G401 (cell line): Measurements from ENCODE around the gene SLC7A8. TPM values are rescaled to one million over a fixed set of nuclear protein-coding genes. Genes with fewer than 3 reads are reported as not detected.

ENCODE experiments used
- DNase-seq: peaks from one replicate; pipeline ENCODE4 v3.0.0-alpha.2; 2015; ENCODE audit warnings: low spot score
- in situ Hi-C: cut with HindIII; loops from 2 replicates; pipeline ENCODE4 v1.10.0; 2016; ENCODE audit warnings: low sequenced_read_pairs, mixed read lengths
- total RNA-seq: library from RNA; depleted of rRNA; stranded (reverse); fragments of >200 nt; shearing (Covaris generic); gene quantifications from 2 replicates; pipeline ENCODE4 v1.2.3, GENCODE V29; 2014

SLC7A8 gene
- total RNA-seq, 1 experiment from 2014 or later, result 15.9 TPM

DNA sequence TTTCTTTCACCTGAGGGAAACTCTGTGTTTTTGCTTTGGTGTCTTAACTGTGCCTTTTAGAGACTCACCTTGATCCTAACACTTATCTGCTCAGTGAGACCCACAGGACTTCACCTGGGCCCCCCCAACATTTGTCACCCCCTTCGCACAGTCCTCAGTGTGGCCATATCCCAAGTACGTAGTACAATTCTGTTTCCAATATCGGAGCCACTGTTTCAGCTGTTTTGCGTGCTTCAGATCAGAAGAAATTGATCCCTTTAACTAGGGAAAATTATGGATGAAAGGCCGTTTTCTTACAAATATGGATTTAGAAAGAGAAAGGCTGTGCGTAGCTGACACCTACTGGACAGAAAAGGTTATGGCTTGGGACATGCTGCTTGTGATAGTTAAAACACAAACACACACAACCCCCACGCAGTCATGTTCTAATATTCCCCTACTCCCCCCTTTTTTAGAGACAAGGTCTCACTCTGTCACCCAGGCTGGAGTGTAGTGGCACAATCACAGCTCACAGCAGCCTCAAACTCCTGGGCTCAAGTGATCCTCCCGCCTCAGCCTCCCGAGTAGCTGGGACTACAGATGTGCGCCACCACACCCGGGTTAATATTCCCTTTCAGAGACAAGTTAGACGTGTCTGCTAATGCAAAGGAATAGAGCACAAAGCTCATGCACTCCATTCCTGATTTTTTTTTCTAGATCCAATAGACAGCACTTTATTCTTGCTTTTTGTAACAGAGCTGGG is 3.6 kb upstream of the SLC7A8 start:
- peak; percentile 85 for DNase-seq
- in situ Hi-C loops, result no loop called here

DNA sequence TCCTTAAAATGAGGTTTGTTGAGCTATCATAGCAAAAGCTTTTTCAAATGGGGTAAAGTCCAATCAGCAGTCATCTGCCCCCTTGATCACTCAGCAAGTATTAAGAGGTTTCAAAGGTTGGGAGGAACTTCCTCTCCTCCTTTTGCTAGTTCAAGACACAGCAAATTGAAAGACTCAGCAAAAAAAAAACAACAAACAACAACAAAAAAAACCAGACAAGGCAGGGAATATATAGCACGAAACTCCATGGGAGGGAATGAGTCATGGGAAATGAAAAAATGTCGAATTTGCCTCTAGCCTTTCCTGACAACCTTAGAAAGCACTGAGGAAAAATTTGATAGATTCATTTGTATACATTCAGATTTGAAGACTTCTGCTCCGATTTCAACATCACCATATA is 1.6 kb upstream of the SLC7A8 start:
- in situ Hi-C loops, result no loop called here
- DNase-seq, result no peak

DNA sequence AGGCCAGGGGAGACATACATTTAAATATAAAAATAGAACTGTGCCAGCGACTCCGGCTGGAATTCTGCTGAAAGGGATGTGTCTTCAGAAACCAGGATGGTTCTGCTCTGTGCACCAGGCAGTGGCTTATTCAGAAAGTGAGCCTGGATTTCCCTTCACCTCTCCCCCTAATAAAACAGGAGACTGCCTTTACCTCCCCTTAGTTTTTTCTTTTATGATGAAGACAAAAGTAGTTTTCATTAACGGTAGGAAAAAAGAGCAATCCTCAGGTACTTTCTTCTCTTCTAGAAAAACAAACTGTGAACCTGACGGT is 346 bp downstream of the SLC7A8 start:
- in situ Hi-C loops, result no loop called here

DNA sequence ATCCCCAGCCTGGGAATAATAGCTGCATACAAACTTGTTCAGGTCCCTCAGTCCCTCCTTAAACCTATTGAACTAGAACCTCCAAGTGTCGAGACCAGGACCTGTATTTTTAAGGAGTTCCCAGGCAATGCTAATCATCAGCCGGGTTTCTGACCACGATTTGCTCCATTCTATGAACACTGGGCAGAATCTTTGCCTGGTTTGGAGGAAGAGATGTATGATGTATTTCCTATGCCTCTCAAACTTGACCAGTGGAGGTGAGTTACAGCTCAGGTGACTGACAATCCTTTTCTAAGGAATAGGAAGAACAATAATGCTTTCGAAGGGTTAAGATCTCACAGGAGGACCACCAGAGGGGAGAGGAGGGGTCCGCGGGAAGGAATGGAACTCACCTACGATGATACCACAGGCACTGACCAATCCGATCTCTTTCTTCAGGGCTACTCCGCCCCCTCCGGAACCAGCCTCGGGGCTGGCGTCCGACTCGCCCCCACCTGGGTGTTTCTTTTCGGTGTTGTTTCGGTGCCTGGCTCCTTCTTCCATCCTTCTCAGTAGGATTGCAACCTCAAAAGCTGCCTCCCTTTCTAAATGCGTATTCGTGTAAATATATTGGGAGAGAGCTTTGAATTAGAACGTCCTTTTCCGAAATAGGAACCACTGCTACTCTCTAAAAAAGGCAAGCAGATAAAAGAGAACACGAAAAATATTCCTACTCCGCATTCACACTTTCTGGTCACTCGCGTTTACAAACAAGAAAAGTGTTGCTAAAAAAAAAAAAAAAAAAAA is 895 bp downstream of the SLC7A8 start:
- in situ Hi-C loops, result no loop called here
- peak; percentile 94 for DNase-seq

More for the DNA sequence above, 346 bp downstream of the SLC7A8 start:
- peak; percentile 64 for DNase-seq

DNA sequence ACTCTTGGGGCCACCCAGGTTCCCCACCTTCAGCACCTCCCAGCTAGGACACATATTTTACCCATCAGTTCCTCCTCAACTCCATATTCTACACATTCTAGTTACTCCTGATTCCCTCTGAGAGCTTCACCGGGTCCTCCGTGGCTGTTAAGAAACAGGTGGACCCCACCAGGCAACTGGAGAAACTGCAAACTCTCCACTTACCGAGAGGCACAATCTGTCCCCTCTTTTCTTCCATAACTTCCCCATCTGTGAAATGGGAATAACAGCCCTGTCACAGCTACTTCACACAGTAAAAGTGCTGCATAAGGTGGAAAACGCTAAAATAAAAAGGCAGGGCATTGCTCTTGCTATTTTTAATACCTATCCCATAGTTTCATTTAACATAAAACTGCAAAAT is 1.5 kb downstream of the SLC7A8 start:
- in situ Hi-C loops, result no loop called here
- DNase-seq, result no peak

DNA sequence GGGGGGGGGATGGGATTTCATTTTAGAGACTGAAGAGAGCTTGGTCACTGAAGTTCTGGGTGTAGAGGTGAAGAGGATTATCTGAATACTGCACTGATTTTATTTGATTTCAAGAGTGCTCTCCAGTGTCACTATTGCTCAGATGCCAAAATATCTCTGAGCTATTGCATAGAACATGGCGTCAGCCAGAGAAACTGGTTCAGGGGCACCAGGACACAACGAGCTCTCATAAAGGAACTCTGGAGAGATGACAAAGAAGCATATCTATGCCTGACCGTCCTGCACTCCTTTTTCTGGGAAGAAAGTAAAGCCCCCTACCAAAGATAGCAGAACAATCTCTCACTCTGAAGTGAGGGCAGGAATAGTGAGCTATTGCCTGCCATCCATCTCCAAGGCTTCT is 2.0 kb downstream of the SLC7A8 start:
- in situ Hi-C loops, result no loop called here

DNA sequence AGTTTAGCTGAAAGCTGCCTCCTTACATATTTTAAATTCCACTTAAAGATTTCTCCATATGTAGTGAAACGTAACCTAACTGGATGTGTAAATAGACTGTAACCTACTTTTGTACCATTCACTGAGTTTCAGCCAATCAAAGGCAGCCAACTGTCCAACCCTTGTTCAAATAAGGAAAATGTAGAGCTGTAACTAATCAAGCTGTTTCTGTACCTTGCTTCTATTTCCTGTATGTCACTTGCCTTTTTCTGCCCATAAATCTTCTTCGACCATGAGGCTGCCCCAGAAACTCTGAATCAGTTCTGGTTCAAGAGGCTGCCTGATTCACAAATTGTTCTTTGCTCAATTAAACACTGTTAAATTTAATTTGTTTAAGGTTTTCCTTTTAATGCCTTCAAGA is 6.3 kb downstream of the SLC7A8 start:
- in situ Hi-C loops, result no loop called here
- peak; percentile 75 for DNase-seq

More for the DNA sequence above, 2.0 kb downstream of the SLC7A8 start:
- DNase-seq, result peak; percentile 65

DNA sequence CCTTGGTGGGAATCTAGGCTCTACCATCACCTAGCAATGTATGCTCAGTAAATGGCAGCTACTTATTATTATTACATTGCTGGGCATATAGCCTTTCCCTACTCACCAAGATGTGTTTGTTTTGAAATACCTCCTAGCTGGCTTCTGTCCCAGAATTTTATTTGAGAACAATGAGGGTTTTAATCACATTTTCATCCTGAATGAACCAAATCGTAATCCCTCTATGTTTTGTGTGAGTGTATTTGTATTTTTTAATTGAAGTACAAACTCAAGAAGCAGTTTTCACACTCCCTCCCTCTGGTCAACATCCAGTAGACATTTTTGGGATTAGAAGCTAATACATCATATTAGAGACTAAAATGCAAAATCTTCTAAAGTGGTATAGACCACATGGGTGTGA is 7.6 kb downstream of the SLC7A8 start:
- in situ Hi-C loops, result no loop called here

DNA sequence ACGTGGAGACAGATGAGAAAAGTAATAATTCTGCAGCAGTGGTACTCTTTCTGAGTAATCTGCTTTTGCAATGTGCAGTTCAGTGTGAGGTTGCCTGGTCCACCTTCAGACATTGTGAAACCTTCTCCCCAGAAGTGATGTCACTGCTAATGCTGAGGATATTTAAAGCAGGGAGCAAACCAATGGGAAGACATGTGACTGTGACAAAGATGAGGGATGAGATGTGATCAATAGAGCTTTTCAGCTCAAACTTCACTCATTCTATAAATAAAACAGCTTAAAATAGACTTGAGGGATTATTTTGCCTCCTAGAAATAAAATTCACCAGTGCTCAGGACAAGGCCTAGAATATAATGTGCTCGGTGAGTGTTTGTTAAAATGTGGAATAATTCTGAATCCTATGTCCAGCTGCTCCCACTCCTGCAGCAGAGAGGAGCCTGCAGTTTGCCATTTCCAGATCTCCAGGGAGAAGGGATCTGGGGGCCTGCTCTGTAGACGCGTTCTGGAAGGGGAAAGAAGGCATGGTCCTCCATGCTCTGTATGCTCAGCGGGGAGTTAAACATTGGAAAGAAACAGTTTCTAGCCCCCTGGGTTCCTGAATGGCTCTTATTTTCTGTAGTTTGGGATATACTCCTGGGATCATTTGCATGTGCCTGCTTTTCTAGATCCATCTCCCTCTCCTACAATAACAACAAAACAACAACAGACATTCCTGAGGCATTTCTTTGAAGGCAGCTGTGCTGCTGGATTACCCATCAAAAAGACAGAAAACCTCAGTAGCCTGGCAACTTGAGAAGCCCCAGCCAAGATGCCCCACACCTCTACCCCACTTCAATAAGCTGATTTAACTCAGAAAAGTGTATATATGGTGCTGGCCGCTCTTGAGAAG is 8.9 kb downstream of the SLC7A8 start:
- DNase-seq, result peak; percentile 39
- in situ Hi-C loops, result no loop called here

More for the DNA sequence above, 7.6 kb downstream of the SLC7A8 start:
- DNase-seq, result no peak

DNA sequence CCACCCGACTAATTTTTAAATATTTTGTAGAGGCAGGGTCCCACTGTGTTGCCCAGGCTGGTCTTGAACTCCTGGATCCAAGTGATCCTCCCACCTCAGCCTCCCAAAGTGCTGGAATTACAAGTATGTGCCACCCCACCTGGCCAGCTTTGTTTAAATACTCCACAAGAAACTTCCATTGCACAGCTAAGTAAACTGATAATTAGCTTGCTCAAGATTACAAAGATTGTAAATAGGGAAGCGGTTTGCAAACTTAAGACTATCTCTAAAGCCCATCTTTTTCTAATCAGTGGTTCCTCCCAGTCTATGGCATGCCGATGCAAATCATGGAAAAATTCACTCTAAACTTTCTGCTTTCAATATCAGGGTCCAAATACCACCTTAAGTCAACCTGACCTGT is 9.7 kb downstream of the SLC7A8 start:
- in situ Hi-C loops, result no loop called here
- DNase-seq, result no peak

DNA sequence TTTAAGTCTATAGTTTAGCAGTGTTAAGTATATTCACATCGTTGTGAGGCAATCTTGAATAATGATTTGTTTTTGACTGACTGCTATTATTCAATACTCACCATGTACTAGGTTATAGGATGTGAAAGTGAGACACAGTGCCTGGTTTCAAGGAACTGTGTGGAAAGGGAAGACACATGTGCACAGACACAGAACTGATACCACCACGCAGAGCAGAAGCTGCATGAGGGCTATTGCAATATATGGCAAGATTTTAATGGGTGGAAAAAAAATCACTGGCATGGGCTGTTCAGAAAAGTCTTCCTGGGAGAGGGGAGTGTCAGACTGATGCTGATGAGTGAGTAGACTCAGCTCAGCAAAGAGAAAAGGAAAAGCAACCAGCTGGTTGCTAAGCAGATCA is 10.4 kb downstream of the SLC7A8 start:
- in situ Hi-C loops, result no loop called here
- DNase-seq, result no peak

DNA sequence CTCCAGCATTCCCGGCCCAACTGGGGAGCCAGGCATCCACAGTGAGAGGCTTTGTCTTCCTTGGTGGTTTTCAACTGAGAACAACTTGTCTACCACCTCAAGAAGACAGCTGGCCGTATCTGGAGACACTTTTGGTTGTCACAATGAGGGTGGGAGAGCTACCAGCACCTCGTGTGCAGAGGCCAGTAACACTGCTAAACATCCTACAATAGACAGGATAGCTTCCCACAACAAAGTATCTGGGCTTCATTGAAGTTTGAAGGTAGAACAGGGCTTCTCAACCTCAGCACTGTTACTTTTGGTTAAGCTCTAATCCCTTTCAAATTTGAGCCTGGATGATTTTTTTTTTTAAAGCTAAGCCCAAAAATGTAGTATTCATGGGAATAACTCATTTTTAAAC is 10.9 kb downstream of the SLC7A8 start:
- no peak for DNase-seq
- in situ Hi-C loops, result no loop called here

DNA sequence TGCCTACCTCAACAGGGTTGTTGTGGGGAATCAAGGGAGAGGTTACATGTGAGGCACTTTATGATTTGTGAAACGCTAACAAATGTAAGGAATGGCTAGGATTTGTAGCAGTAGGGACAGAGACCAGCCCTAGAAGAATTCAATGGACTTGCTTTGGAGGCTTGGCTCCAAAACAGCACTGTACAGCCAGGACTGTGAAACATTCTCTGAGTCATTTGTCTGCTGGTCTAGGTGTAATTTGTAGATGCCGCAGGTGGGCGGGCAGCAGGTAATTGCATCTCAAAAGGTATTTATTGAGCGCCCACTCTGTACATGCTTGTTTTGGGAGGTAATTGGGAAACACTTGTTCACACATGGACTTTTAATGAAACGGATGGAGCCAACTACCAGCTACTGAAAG is 11.4 kb downstream of the SLC7A8 start:
- no peak for DNase-seq
- in situ Hi-C loops, result no loop called here

DNA sequence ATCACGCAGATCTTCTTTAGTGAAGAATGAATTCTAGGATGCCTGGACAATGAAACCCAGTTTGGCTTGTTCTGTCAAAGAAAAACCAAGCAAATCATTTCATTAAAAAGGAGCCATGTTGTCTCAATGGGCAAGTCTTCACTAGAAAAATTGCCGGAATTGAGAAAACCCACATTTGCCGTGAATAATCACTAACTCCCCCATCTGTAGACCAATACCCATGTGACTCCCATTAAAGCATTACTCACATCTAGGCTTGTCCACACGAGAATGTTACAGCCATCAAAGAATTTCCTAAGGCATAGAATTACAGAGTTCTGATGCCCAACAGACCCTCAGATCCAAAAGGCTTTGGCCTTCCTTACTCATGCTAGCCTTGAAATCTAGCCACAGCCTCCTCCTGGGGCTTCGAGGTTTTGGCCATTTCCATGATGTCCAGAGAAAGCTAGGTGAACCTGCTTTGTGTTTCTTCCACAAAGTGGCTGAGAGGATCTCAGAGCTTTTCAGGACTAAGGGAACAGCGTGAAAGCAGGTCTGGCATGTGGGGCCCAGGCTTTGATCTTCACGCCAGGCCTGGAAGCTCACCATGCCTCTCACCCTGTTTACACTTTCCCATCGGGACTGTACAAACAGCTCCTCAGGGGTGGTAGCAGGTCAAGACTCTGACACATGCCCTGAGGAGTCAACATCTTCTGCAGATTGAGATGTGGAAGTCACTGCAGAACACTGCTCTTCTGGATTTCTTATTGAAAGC is 12.1 kb downstream of the SLC7A8 start:
- DNase-seq, result no peak

DNA sequence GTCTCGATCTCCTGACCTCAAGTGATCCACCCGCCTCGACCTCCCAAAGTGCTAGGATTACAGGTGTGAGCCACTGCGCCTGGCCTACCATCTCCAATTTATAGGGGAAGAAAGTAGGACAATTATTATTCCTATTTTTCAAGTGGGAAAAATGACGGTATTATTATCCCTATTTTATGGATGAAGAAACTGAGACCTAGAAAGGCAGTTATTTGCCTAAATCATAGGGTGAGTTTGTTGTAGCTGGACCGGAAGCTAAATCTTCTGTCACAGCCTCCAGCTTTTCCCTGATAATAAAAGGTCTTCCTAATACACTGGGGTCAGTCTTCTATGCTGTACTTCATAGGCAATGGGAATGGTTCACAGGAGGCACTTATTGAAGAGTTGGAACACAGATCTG is 13.8 kb downstream of the SLC7A8 start:
- in situ Hi-C loops, result no loop called here
- DNase-seq, result no peak

More for the DNA sequence above, 12.1 kb downstream of the SLC7A8 start:
- in situ Hi-C loops, result no loop called here

DNA sequence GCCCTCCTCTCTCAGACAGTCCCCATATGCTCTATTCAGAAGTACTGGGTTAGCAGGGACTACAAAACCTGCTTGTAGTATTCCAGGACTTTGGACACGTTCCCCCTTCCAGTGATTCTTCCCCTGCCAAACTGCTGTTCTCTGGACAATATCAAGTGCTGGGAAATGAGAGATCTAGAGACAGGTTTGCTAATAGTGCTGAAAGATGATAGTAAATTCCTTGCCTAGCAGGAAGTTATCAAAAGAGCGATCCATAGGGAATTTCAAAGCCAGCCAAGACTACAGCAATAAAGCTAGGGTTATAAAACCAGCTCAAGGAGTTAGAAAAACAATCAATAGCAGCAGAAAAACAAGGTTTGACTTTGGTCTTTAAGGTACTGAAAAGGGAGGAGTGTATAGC is 15.2 kb downstream of the SLC7A8 start:
- no peak for DNase-seq
- in situ Hi-C loops, result no loop called here

DNA sequence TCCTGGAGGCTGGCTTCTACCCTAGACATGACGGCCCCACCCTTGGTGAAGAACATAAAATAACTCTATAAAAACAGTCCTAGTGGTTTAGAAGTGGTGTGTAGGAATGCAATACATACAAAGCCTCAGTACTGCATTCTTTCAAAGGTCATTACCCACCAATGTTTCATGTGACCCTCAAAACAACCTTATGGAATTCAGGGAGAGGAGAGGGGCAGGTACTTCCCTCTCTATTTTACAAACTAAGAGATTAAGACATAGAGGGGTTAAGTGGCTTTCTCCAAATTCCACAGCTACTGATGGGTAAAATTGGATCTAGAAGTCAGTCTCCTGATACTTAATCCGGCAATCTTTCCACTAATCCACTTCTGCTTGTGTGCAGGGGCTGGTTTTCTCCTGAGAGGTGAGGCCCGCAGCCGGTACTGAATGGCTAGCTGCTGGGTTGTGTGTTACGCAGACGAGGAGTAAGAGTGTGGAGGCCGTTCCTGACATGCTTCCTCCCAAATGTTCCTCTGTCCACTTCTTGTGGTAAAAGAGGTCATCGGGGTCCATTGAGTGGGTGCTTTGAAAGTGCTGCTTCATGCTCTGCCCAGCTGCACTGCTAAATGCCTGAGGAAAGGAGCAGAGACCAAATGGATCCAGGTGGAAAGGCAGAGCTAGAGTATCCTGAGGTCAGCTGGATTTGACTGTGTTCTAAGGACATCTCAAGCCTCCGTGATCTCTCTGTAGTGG is 16.2 kb downstream of the SLC7A8 start:
- in situ Hi-C loops, result no loop called here
- DNase-seq, result no peak

DNA sequence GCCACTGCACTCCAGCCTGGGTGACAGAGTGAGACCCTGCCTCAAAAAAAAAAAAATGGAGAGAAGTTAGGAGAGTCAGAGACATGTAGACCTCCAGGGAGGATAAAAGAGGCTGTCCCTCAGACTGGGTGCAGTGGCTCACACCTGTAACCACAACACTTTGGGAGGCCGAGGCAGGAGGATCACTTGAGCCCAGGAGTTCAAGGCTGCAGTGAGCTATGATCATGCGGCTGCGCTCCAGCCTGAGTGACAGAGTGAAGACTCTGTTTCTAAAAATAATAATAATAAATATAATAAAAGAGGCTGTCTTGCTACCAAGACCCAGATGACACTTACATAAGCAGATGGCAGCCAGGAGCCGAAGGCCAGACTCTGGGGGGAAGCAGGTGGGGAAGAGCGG is 18.5 kb downstream of the SLC7A8 start:
- in situ Hi-C loops, result no loop called here
- DNase-seq, result no peak

DNA sequence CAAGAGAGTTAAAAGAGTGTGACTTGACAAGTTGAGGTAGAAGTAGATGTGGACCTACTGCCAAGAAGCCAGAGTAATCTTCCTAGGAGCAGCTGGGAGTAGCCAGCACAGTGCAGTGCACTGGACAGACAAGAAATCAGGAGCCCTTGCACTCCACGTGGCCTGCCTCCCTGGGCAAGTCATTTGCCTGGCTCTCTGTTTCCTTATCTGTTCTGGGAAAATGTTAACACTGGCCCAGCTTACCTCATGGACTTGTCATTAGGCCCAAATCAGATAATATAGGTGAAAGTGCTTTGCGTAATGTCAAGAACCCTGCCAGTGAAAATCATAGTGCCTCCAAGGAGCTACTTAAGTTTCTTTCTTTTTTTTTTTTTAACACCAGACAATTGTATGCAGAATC is 19.2 kb downstream of the SLC7A8 start:
- no peak for DNase-seq
- in situ Hi-C loops, result no loop called here
